ENCODE results near the gene GID8. TPM values are rescaled to one million over a fixed set of nuclear protein-coding genes. Genes with fewer than 3 reads are reported as not detected.

Gene GID8
- polyA plus RNA-seq, 2 of the 4 experiments (the other 2 are of a cell fraction), result 19.2 to 24.5 TPM

GRCh38 chr20:62945771-62946339 lies 7.9 kb downstream of the GID8 start:
- CTCF ChIA-PET, result interaction anchor here (0.7 to 1.4 kb wide), 5 partner anchors 14 to 71 kb away, joined by 3 to 6 read pairs (median 3); no protein-coding TSS in a partner anchor
- Histone ChIP-seq H3K9me3 (peaks cover 8% of the 10 kb centered on the region; the same call in 2 of the 3 replicates), H3K4me3 (no peak overlapping the region), H3K4me1 (no peaks in the 10 kb centered on the region), H3K27ac (no peak overlapping the region), H3K4me2 (no peak overlapping the region)
- DNase-seq (ENCODE audit: low read depth in 1 of 2, low spot score in 1 of 2) (no peak), FAIRE-seq (no peak), ATAC-seq (no peak)
- POLR2A ChIA-PET, result no interaction called here
- TF ChIP-seq GATA3 (IDR thresholded peaks at IDR 0.05; ENCODE audit: borderline replicate concordance) (no peak), HMGXB4 (CRISPR knock-in tag; IDR thresholded peaks at IDR 0.05; ENCODE audit: borderline replicate concordance) (no peak), PHF8 (IDR thresholded peaks at IDR 0.05; ENCODE audit: borderline replicate concordance, low read depth) (no peak), EP300 (IDR thresholded peaks at IDR 0.05) (no peak), SMC3 (IDR thresholded peaks at IDR 0.05) (no peak), FOSB (CRISPR knock-in tag; IDR thresholded peaks at IDR 0.05) (no peak), TP53 (CRISPR knock-in tag; IDR thresholded peaks at IDR 0.05) (no peak), JUN (IDR thresholded peaks at IDR 0.05) (no peak), ESRRA (IDR thresholded peaks at IDR 0.05; ENCODE audit: borderline replicate concordance, low read length) (no peak), EHF (CRISPR knock-in tag; IDR thresholded peaks at IDR 0.05) (no peak), FOXS1 (CRISPR knock-in tag; IDR thresholded peaks at IDR 0.05) (no peak), FOSL2 (IDR thresholded peaks at IDR 0.05) (no peak), FOSL2 (CRISPR knock-in tag; IDR thresholded peaks at IDR 0.05) (no peak), NFE2L2 (conservative IDR thresholded peaks at IDR 0.05; ENCODE audit: low read length) (no peak)
- WGBS (ENCODE audit: missing lambda C conversion rate), result 93% methylated on average over 22 of the region's 25 CpGs

- Histone ChIP-seq H3K4me3 (no peak overlapping the region), H3K4me2 (no peak overlapping the region), H3K4me1 (no peaks in the 10 kb centered on the region), H3K9me3 (peaks cover 8% of the 10 kb centered on the region; the same call in 2 of the 3 replicates), H3K27ac (no peak overlapping the region)
- WGBS (ENCODE audit: missing lambda C conversion rate), result 91% methylated on average over 10 of the region's 10 CpGs
- DNase-seq (ENCODE audit: low read depth in 1 of 2, low spot score in 1 of 2), result no peak
- no peak for ATAC-seq
- FAIRE-seq, result no peak
- ChIA-PET CTCF (interaction anchor here (0.8 to 1.4 kb wide), 4 partner anchors 13 to 72 kb away, joined by 3 to 6 read pairs (median 4); no protein-coding TSS in a partner anchor), POLR2A (no interaction called here)
- no peak for TF ChIP-seq CTCF (IDR thresholded peaks at IDR 0.05)
- no peak for TF ChIP-seq HDAC2 (IDR thresholded peaks at IDR 0.05)
These were observed 9.0 kb downstream of the GID8 start for GRCh38 chr20:62946918-62947317.

- DNase-seq (ENCODE audit: low read depth in 1 of 2, low spot score in 1 of 2) (no peak), ATAC-seq (no peak), FAIRE-seq (no peak)
- ChIA-PET POLR2A (interaction anchor here (1.3 kb wide), 1 partner anchor 10 kb away, joined by 4 read pairs; the partner anchor contains the start of gene GID8), CTCF (interaction anchor here (0.6 to 2.7 kb wide), 9 partner anchors 8 to 73 kb away, joined by 3 to 9 read pairs (median 4); no protein-coding TSS in a partner anchor)
- 93% methylated on average over 17 of the region's 17 CpGs for WGBS (ENCODE audit: missing lambda C conversion rate)
- Histone ChIP-seq H3K27ac (no peak overlapping the region), H3K4me3 (no peak overlapping the region), H3K4me1 (no peaks in the 10 kb centered on the region), H3K4me2 (no peak overlapping the region), H3K9me3 (peaks cover 8% of the 10 kb centered on the region; the same call in 2 of the 3 replicates)
- TF ChIP-seq PBX3 (IDR thresholded peaks at IDR 0.05) (no peak), HOXB13 (CRISPR knock-in tag; IDR thresholded peaks at IDR 0.05; ENCODE audit: low read depth) (no peak), GATA3 (IDR thresholded peaks at IDR 0.05; ENCODE audit: borderline replicate concordance) (no peak), TFCP2L1 (CRISPR knock-in tag; IDR thresholded peaks at IDR 0.05) (no peak), MAX (IDR thresholded peaks at IDR 0.05) (no peak), NFE2L2 (conservative IDR thresholded peaks at IDR 0.05; ENCODE audit: low read length) (no peak), HOXA7 (CRISPR knock-in tag; IDR thresholded peaks at IDR 0.05) (no peak), SMC3 (IDR thresholded peaks at IDR 0.05) (no peak), SREBF2 (IDR thresholded peaks at IDR 0.05) (no peak), ZSCAN20 (CRISPR knock-in tag; IDR thresholded peaks at IDR 0.05) (no peak), CHD2 (IDR thresholded peaks at IDR 0.05; ENCODE audit: low read length, partially characterized antibody) (no peak), REST (IDR thresholded peaks at IDR 0.05) (no peak)
These were observed 9.8 kb downstream of the GID8 start for GRCh38 chr20:62947532-62948300.

Measured in A549 (cell line).